Measurements from ENCODE around the gene LTN1. TPM values are rescaled to one million over a fixed set of nuclear protein-coding genes. Genes with fewer than 3 reads are reported as not detected.
"Not testable (repeated sequence)": the region's sequence is repeated elsewhere in the genome, so short reads cannot be mapped to it uniquely, and the experiment has no call there.

The LTN1 gene
- total and polyA plus RNA-seq, 2 donors (not counting 1 experiment from before 2014, with no cell fraction given), result 6.6 to 30.1 TPM

- intact Hi-C loops (cut with micrococcal nuclease), result loop anchor here (5.0 kb wide), 1 partner anchor 49 kb away; a partner anchor contains a TSS
- ChIA-PET CTCF (no interaction called here), POLR2A (no interaction called here)
- Mint-ChIP-seq H3K9me3 (ENCODE audit: insufficient read depth) (no peaks in the 10 kb centered on the region), H3K4me3 (no peak overlapping the region), H3K4me1 (no peaks in the 10 kb centered on the region), H3K27ac (no peak overlapping the region), H3K27me3 (no peaks in the 10 kb centered on the region)
- Histone ChIP-seq H3K36me3 (replicated peaks in 1 of 2; ENCODE audit: control extremely low read depth in 1 of 2, control insufficient read depth in 1 of 2, extremely low read depth in 1 of 2, insufficient read depth in 2 of 2, low read length in 1 of 2) (peaks cover 11 to 39% of the 10 kb centered on the region in 2 experiments), H3K4me3 (ENCODE audit: control extremely low read depth in 1 of 5, extremely low read depth in 1 of 5, insufficient read depth in 1 of 5, low read depth in 2 of 5, low read length in 4 of 5) (no peak overlapping the region), H2AFZ (ENCODE audit: insufficient read depth, low read depth, low read length, poor library complexity, severe bottlenecking) (no peak overlapping the region), H3K27ac (ENCODE audit: low read length in 2 of 2) (no peak overlapping the region), H3K4me2 (replicated peaks; ENCODE audit: low read depth, low read length, poor library complexity, severe bottlenecking) (no peak overlapping the region), H3K4me1 (ENCODE audit: control insufficient read depth in 2 of 2, insufficient read depth in 2 of 2, low read length in 2 of 2) (no peaks in the 10 kb centered on the region), H3K27me3 (replicated peaks in 1 of 4; ENCODE audit: control extremely low read depth in 1 of 4, control insufficient read depth in 3 of 4, insufficient read depth in 4 of 4, low read length in 3 of 4) (no peaks in the 10 kb centered on the region), H4K20me1 (ENCODE audit: control insufficient read depth, insufficient read depth, low read length, poor library complexity, severe bottlenecking) (no peaks in the 10 kb centered on the region), H3K79me2 (ENCODE audit: control insufficient read depth, insufficient read depth, low read length) (no peaks in the 10 kb centered on the region), H3K9me3 (ENCODE audit: control extremely low read depth in 1 of 3, control insufficient read depth in 2 of 3, insufficient read depth in 1 of 3, low read length in 2 of 3) (no peaks in the 10 kb centered on the region), H3K9ac (ENCODE audit: low read length) (no peak overlapping the region)
- DNase-seq, result no peak
- WGBS (ENCODE audit: insufficient coverage), result no CpG with 5 or more reads among the region's 1 CpG
- TF ChIP-seq CTCF (IDR thresholded peaks at IDR 0.05) (no peak), EZH2 (IDR thresholded peaks at IDR 0.05; ENCODE audit: borderline replicate concordance, insufficient read depth, low read depth, low read length, poor library complexity, severe bottlenecking) (no peak)
- no peak for ATAC-seq (ENCODE audit: low read depth)
Observed at GRCh38 chr21:28936036-28936435, 56.6 kb downstream of the LTN1 start.

GRCh38 chr21:28932717-28933116 lies 60.0 kb downstream of the LTN1 start:
- WGBS (ENCODE audit: insufficient coverage), result no CpG with 5 or more reads among the region's 2 CpGs
- TF ChIP-seq CTCF (IDR thresholded peaks at IDR 0.05) (no peak), EZH2 (IDR thresholded peaks at IDR 0.05; ENCODE audit: borderline replicate concordance, insufficient read depth, low read depth, low read length, poor library complexity, severe bottlenecking) (no peak)
- Mint-ChIP-seq H3K4me1 (no peaks in the 10 kb centered on the region), H3K9me3 (ENCODE audit: insufficient read depth) (no peaks in the 10 kb centered on the region), H3K4me3 (no peak overlapping the region), H3K27me3 (no peaks in the 10 kb centered on the region), H3K27ac (no peak overlapping the region)
- H2AFZ ChIP-seq (ENCODE audit: insufficient read depth, low read depth, low read length, poor library complexity, severe bottlenecking), result no peak overlapping the region
- intact Hi-C loops (cut with micrococcal nuclease), result no loop called here
- POLR2A ChIA-PET, result no interaction called here
- H3K4me2 ChIP-seq (replicated peaks; ENCODE audit: low read depth, low read length, poor library complexity, severe bottlenecking), result no peak overlapping the region
- no peaks in the 10 kb centered on the region for H3K4me1 ChIP-seq (ENCODE audit: control insufficient read depth in 2 of 2, insufficient read depth in 2 of 2, low read length in 2 of 2)
- no peak for ATAC-seq (ENCODE audit: low read depth)
- no peaks in the 10 kb centered on the region for H3K27me3 ChIP-seq (replicated peaks in 1 of 4; ENCODE audit: control extremely low read depth in 1 of 4, control insufficient read depth in 3 of 4, insufficient read depth in 4 of 4, low read length in 3 of 4)
- no peak overlapping the region for H3K9ac ChIP-seq (ENCODE audit: low read length)
- H3K36me3 ChIP-seq (replicated peaks in 1 of 2; ENCODE audit: control extremely low read depth in 1 of 2, control insufficient read depth in 1 of 2, extremely low read depth in 1 of 2, insufficient read depth in 2 of 2, low read length in 1 of 2), result peaks cover 11 to 41% of the 10 kb centered on the region in 2 experiments
- no peak overlapping the region for H3K4me3 ChIP-seq (ENCODE audit: control extremely low read depth in 1 of 5, extremely low read depth in 1 of 5, insufficient read depth in 1 of 5, low read depth in 2 of 5, low read length in 4 of 5)
- no peak for DNase-seq
- CTCF ChIA-PET, result interaction anchor here (0.9 kb wide), 1 partner anchor 13 kb away, joined by 3 read pairs; no protein-coding TSS in a partner anchor
- H4K20me1 ChIP-seq (ENCODE audit: control insufficient read depth, insufficient read depth, low read length, poor library complexity, severe bottlenecking), result no peaks in the 10 kb centered on the region
- no peaks in the 10 kb centered on the region for H3K9me3 ChIP-seq (ENCODE audit: control extremely low read depth in 1 of 3, control insufficient read depth in 2 of 3, insufficient read depth in 1 of 3, low read length in 2 of 3)
- H3K79me2 ChIP-seq (ENCODE audit: control insufficient read depth, insufficient read depth, low read length), result no peaks in the 10 kb centered on the region
- no peak overlapping the region for H3K27ac ChIP-seq (ENCODE audit: low read length in 2 of 2)

GRCh38 chr21:28931708-28932372 lies 60.8 kb downstream of the LTN1 start:
- no CpG with 5 or more reads among the region's 6 CpGs for WGBS (ENCODE audit: insufficient coverage)
- H3K4me1 ChIP-seq (ENCODE audit: control insufficient read depth in 2 of 2, insufficient read depth in 2 of 2, low read length in 2 of 2); POLR2A ChIA-PET; H3K9me3 ChIP-seq (ENCODE audit: control extremely low read depth in 1 of 3, control insufficient read depth in 2 of 3, insufficient read depth in 1 of 3, low read length in 2 of 3); ATAC-seq (ENCODE audit: low read depth); DNase-seq; H3K4me1 Mint-ChIP-seq; H3K4me3 Mint-ChIP-seq; intact Hi-C loops (cut with micrococcal nuclease); H3K79me2 ChIP-seq (ENCODE audit: control insufficient read depth, insufficient read depth, low read length); H3K4me3 ChIP-seq (ENCODE audit: control extremely low read depth in 1 of 5, extremely low read depth in 1 of 5, insufficient read depth in 1 of 5, low read depth in 2 of 5, low read length in 4 of 5); H3K9ac ChIP-seq (ENCODE audit: low read length); H3K27ac Mint-ChIP-seq; H3K9me3 Mint-ChIP-seq (ENCODE audit: insufficient read depth); H2AFZ ChIP-seq (ENCODE audit: insufficient read depth, low read depth, low read length, poor library complexity, severe bottlenecking); H3K27ac ChIP-seq (ENCODE audit: low read length in 2 of 2); H3K27me3 Mint-ChIP-seq; H3K27me3 ChIP-seq (replicated peaks in 1 of 4; ENCODE audit: control extremely low read depth in 1 of 4, control insufficient read depth in 3 of 4, insufficient read depth in 4 of 4, low read length in 3 of 4); H4K20me1 ChIP-seq (ENCODE audit: control insufficient read depth, insufficient read depth, low read length, poor library complexity, severe bottlenecking); H3K4me2 ChIP-seq (replicated peaks; ENCODE audit: low read depth, low read length, poor library complexity, severe bottlenecking): not testable (repeated sequence)
- H3K36me3 ChIP-seq (replicated peaks in 1 of 2; ENCODE audit: control extremely low read depth in 1 of 2, control insufficient read depth in 1 of 2, extremely low read depth in 1 of 2, insufficient read depth in 2 of 2, low read length in 1 of 2), result peaks cover 7 to 34% of the 10 kb centered on the region in 2 experiments
- CTCF ChIA-PET, result interaction anchor here (0.9 kb wide), 1 partner anchor 14 kb away, joined by 3 read pairs; no protein-coding TSS in a partner anchor
